HEK293 (cell line): ENCODE data around the gene ABHD17C.

Source experiments
- CTCF ChIA-PET: fragments of 350-600 bp; formaldehyde crosslinking; extraction: SDS; loops from one replicate; lab custom pipeline; 2021; ENCODE audit warnings: antibody characterized with exemption; lab: Yijun Ruan, JAX
- POLR2A ChIA-PET: fragments of 300-600 bp; formaldehyde crosslinking; extraction: SDS; loops from one replicate; lab custom pipeline; 2020; ENCODE audit warnings: antibody characterized with exemption, inconsistent platforms; lab: Yijun Ruan, JAX
- H3K27ac ChIP-seq: fragments of 200-500 bp; sonication (Bioruptor generic); 2 replicates; pipeline ENCODE4 v1.5.1; 2014; ENCODE audit warnings: low read depth, low read length, control low read depth, inconsistent platforms; ENCODE audit errors: extremely low read depth
- H3K36me3 ChIP-seq, 2 experiments: fragments of 200-500 bp in 1 of 2; sonication (Bioruptor generic) in 1 of 2; 1 replicate in 1 of 2; 2 replicates in 1 of 2; pipeline ENCODE4 v1.5.1; 2014 to 2017; ENCODE audit warnings: inconsistent platforms in 2 of 2, low read length in 2 of 2; ENCODE audit not compliant: control insufficient read depth in 2 of 2, insufficient read depth in 1 of 2
- H3K4me1 ChIP-seq: fragments of 200-500 bp; sonication (Bioruptor generic); 2 replicates; pipeline ENCODE4 v1.5.1; 2014; ENCODE audit warnings: mild to moderate bottlenecking, low read length, inconsistent platforms; ENCODE audit not compliant: control insufficient read depth, insufficient read depth
- H3K4me3 ChIP-seq: 2 replicates; pipeline ENCODE4 v1.5.1; 2011; ENCODE audit warnings: low read depth, mild to moderate bottlenecking, control low read depth, low read length, moderate library complexity
- H3K9me3 ChIP-seq: fragments of 200-500 bp; sonication (Bioruptor generic); 2 replicates; pipeline ENCODE4 v1.5.1; 2014; ENCODE audit warnings: low read depth, low read length, inconsistent platforms; ENCODE audit not compliant: control insufficient read depth, insufficient read depth
- EGR2 ChIP-seq: fragments of 450-650 bp; formaldehyde crosslinking; IDR thresholded peaks from 2 replicates; pipeline ENCODE4 v1.5.1; 2016; ENCODE audit warnings: low read depth, missing biosample characterization, missing genetic modification characterization
- TCF7L2 ChIP-seq: IDR thresholded peaks from 2 replicates; pipeline ENCODE4 v1.6.1; 2011; ENCODE audit warnings: low read depth, mild to moderate bottlenecking, inconsistent platforms, low read length, moderate library complexity, borderline replicate concordance
- YY1 ChIP-seq: fragments of 450-650 bp; formaldehyde crosslinking; IDR thresholded peaks from 2 replicates; pipeline ENCODE4 v1.5.1; 2018; ENCODE audit warnings: missing biosample characterization, missing genetic modification characterization
- ZBTB20 ChIP-seq: fragments of 450-650 bp; formaldehyde crosslinking; IDR thresholded peaks from 2 replicates; pipeline ENCODE4 v1.5.1; 2016; ENCODE audit warnings: missing biosample characterization, missing genetic modification characterization
- ZFHX2 ChIP-seq: fragments of 450-650 bp; formaldehyde crosslinking; conservative IDR thresholded peaks from 2 replicates; pipeline ENCODE4 v1.5.1; 2016; ENCODE audit warnings: missing biosample characterization, missing genetic modification characterization
- ZNF146 ChIP-seq: fragments of 450-650 bp; formaldehyde crosslinking; IDR thresholded peaks from 2 replicates; pipeline ENCODE4 v1.5.1; 2016; ENCODE audit warnings: missing biosample characterization, missing genetic modification characterization
- ZNF274 ChIP-seq, 2 experiments: fragments of 200-500 bp in 1 of 2; fragments of 450-650 bp in 1 of 2; sonication (Bioruptor generic) in 1 of 2; formaldehyde crosslinking in 1 of 2; IDR thresholded peaks; 2 replicates each; pipeline versions ENCODE4 v1.5.1 to v1.6.1; 2014 to 2016; ENCODE audit warnings: borderline replicate concordance in 1 of 2, inconsistent platforms in 1 of 2, low read length in 1 of 2, missing biosample characterization in 1 of 2, missing genetic modification characterization in 1 of 2
- ZNF404 ChIP-seq: fragments of 450-650 bp; formaldehyde crosslinking; IDR thresholded peaks from 2 replicates; pipeline ENCODE4 v1.5.1; 2017; ENCODE audit warnings: missing biosample characterization, missing genetic modification characterization
- ZNF571 ChIP-seq: fragments of 450-650 bp; formaldehyde crosslinking; IDR thresholded peaks from 2 replicates; pipeline ENCODE4 v1.5.0; 2017; ENCODE audit warnings: missing biosample characterization, missing genetic modification characterization
- ZNF701 ChIP-seq: fragments of 450-650 bp; formaldehyde crosslinking; IDR thresholded peaks from 2 replicates; pipeline ENCODE4 v1.5.1; 2016; ENCODE audit warnings: missing biosample characterization, missing genetic modification characterization
- ZNF747 ChIP-seq: fragments of 450-650 bp; formaldehyde crosslinking; IDR thresholded peaks from 2 replicates; pipeline ENCODE4 v1.5.1; 2016; ENCODE audit warnings: missing biosample characterization, missing genetic modification characterization

ABHD17C gene

DNA sequence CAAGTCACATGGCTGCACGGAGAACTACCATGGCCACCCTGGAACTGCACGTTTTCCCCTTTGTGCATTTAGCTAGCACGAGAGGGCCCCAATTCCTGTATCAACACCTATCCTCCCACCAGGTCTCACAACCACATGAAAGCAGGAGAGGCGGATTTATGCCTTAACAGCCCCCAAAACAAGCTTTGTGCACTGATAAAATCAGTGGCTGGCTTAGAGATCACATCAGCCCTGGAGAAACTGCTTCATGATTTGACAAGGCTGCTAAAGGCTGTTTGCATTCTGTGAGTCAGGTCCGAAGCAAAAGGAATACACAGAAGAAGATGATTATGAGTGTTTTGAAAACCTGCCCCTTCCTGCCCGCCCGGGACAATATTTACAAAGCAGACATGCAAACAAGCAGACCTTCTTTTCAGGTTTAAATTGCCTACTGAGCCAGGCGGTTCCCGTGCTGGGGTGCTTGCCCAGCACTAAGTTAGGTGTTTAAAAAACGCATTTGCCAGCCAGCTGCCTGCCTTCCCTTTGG lies 109.9 kb downstream of the ABHD17C start:
- no peaks in the 10 kb centered on the region for H3K9me3 ChIP-seq
- H3K4me1 ChIP-seq, result peaks cover 5% of the 10 kb centered on the region
- no peak for TF ChIP-seq ZNF747 (tag by site-specific recombination)
- TF ChIP-seq ZNF146, result no peak
- TF ChIP-seq ZNF571 (tag by site-specific recombination), result no peak
- peak; percentile 68; the same call in 1 of the 2 replicates for TF ChIP-seq ZFHX2 (tag by site-specific recombination)
- TF ChIP-seq ZNF701, result no peak
- TF ChIP-seq ZNF274 (IDR thresholded peaks at IDR 0.05; ENCODE audit: low read length), result no peak
- no peak for TF ChIP-seq ZNF274 (tag by site-specific recombination; IDR thresholded peaks at IDR 0.05; ENCODE audit: borderline replicate concordance)
- TF ChIP-seq TCF7L2, result peak; percentile 31; the same call in 1 of the 2 replicates
- TF ChIP-seq EGR2, result peak; percentile 85
- no peak for TF ChIP-seq ZBTB20 (tag by site-specific recombination)
- TF ChIP-seq YY1, result no peak
- no peak for TF ChIP-seq ZNF404 (tag by site-specific recombination)
- TF ChIP-seq, all 188 proteins: peak for 3
- ChIA-PET CTCF (interaction anchor here (0.6 to 1.1 kb wide), 3 partner anchors 28 to 173 kb away, joined by 3 to 4 read pairs (median 3); no protein-coding TSS in a partner anchor), POLR2A (no interaction called here)
- Histone ChIP-seq H3K27ac (no peak overlapping the region), H3K36me3 (no peaks in the 10 kb centered on the region), H3K4me3 (no peak overlapping the region)
